ENCODE measurements around the gene NBDY. TPM values are rescaled to one million over a fixed set of nuclear protein-coding genes. Genes with fewer than 3 reads are reported as not detected.
"Not testable (repeated sequence)": the region's sequence is repeated elsewhere in the genome, so short reads cannot be mapped to it uniquely, and the experiment has no call there.

NBDY gene
- total RNA-seq, 1 experiment from 2014 or later, result 53.1 TPM

DNA sequence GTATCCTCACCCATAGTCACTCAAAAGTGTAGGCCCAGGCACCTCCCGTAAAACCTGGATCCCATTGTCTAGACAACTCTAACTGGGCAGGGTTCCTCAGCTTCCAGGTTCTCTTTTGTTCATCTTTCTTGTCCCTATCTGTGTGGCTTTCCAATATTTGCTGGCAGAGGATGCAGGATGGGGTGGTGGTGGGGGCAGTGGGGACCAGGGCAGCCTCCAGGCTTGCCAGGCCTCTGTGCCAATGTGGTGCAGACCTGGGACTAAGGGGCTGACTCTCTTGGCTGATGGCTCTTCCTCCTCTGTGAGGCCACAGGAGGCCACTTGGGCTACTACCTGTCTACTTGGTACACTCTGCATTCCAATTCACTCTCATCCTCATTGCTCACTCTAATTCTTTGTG, 76.4 kb downstream of the NBDY start:
- no TSS peak for BruUV-seq (replicated peaks)
- intact Hi-C loops (cut with micrococcal nuclease; ENCODE audit: unreplicated experiment), result loop anchor here (10.0 kb wide), 4 partner anchors 649 to 1219 kb away; no protein-coding TSS in a partner anchor
- CTCF ChIA-PET, result no interaction called here
- POLR2A ChIA-PET (ENCODE audit: low non-redundant PET), result no interaction called here
- TF ChIP-seq EZH2 (IDR thresholded peaks at IDR 0.05; ENCODE audit: borderline replicate concordance, low read depth, low read length, poor library complexity, severe bottlenecking), result no peak
- no peak overlapping the region for H3K27ac ChIP-seq (ENCODE audit: low read depth, low read length, poor library complexity, severe bottlenecking)
- no peak for DNase-seq (ENCODE audit: low spot score)
- H3K4me1 ChIP-seq (ENCODE audit: insufficient read depth, low read length, poor library complexity, severe bottlenecking), result no peaks in the 10 kb centered on the region
- H3K27me3 ChIP-seq (replicated peaks; ENCODE audit: insufficient read depth, low read depth, low read length, poor library complexity), result no peaks in the 10 kb centered on the region
- no peak overlapping the region for H3K4me3 ChIP-seq (ENCODE audit: low read depth, low read length, poor library complexity, severe bottlenecking)
- H3K9me3 ChIP-seq (ENCODE audit: low read depth, low read length, poor library complexity, severe bottlenecking), result no peaks in the 10 kb centered on the region
- H3K36me3 ChIP-seq (ENCODE audit: insufficient read depth, low read length, poor library complexity, severe bottlenecking), result no peaks in the 10 kb centered on the region

- H3K9me3 ChIP-seq (ENCODE audit: low read depth, low read length, poor library complexity, severe bottlenecking); POLR2A ChIA-PET (ENCODE audit: low non-redundant PET); BruUV-seq (replicated peaks); H3K36me3 ChIP-seq (ENCODE audit: insufficient read depth, low read length, poor library complexity, severe bottlenecking); H3K4me1 ChIP-seq (ENCODE audit: insufficient read depth, low read length, poor library complexity, severe bottlenecking); H3K27ac ChIP-seq (ENCODE audit: low read depth, low read length, poor library complexity, severe bottlenecking); H3K4me3 ChIP-seq (ENCODE audit: low read depth, low read length, poor library complexity, severe bottlenecking); CTCF ChIA-PET; DNase-seq (ENCODE audit: low spot score); H3K27me3 ChIP-seq (replicated peaks; ENCODE audit: insufficient read depth, low read depth, low read length, poor library complexity): not testable (repeated sequence)
- intact Hi-C loops (cut with micrococcal nuclease; ENCODE audit: unreplicated experiment), result loop anchor here (10.0 kb wide), 4 partner anchors 649 to 1219 kb away; no protein-coding TSS in a partner anchor
Measured at GRCh38 chrX:56806176-56806575, 77.1 kb downstream of the NBDY start.

DNA sequence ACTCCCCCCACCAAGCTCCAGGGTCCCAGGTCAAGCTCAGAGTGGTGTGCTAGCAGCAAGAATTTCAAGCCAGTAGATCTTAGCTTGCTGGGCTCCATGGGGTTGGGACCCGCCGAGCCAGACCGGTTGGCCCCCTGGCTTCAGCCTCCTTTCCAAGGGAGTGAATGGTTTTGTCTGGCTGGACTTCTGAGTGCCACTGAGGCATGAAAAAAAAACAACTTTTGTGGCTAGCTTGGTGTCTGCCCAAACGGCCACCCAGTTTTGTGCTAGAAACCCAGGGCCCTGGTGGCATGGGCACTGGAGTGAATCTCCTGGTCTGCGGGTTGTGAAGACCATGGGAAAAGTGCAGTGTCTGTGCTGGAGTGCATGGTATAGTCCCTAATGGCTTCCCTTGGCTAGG, 82.6 kb downstream of the NBDY start:
- ChIA-PET CTCF (no interaction called here), POLR2A (ENCODE audit: low non-redundant PET) (interaction anchor here (0.6 kb wide), 1 partner anchor 61 kb away, joined by 3 read pairs; no protein-coding TSS in a partner anchor)
- no peak for TF ChIP-seq CTCF (conservative IDR thresholded peaks at IDR 0.05; ENCODE audit: low read depth, low read length)
- no peak for TF ChIP-seq EZH2 (IDR thresholded peaks at IDR 0.05; ENCODE audit: borderline replicate concordance, low read depth, low read length, poor library complexity, severe bottlenecking)
- H3K27me3 ChIP-seq (replicated peaks; ENCODE audit: insufficient read depth, low read depth, low read length, poor library complexity), result peaks cover 2% of the 10 kb centered on the region
- H3K4me1 ChIP-seq (ENCODE audit: insufficient read depth, low read length, poor library complexity, severe bottlenecking), result no peaks in the 10 kb centered on the region
- intact Hi-C loops (cut with micrococcal nuclease; ENCODE audit: unreplicated experiment), result no loop called here
- no peak overlapping the region for H3K4me3 ChIP-seq (ENCODE audit: low read depth, low read length, poor library complexity, severe bottlenecking)
- no peaks in the 10 kb centered on the region for H3K9me3 ChIP-seq (ENCODE audit: low read depth, low read length, poor library complexity, severe bottlenecking)
- no peak for DNase-seq (ENCODE audit: low spot score)
- H3K27ac ChIP-seq (ENCODE audit: low read depth, low read length, poor library complexity, severe bottlenecking), result no peak overlapping the region
- BruUV-seq (replicated peaks), result no TSS peak
- no peaks in the 10 kb centered on the region for H3K36me3 ChIP-seq (ENCODE audit: insufficient read depth, low read length, poor library complexity, severe bottlenecking)

- peaks cover 2% of the 10 kb centered on the region for H3K27me3 ChIP-seq (replicated peaks; ENCODE audit: insufficient read depth, low read depth, low read length, poor library complexity)
- ChIA-PET CTCF (no interaction called here), POLR2A (ENCODE audit: low non-redundant PET) (no interaction called here)
- H3K4me3 ChIP-seq (ENCODE audit: low read depth, low read length, poor library complexity, severe bottlenecking), result no peak overlapping the region
- no peaks in the 10 kb centered on the region for H3K9me3 ChIP-seq (ENCODE audit: low read depth, low read length, poor library complexity, severe bottlenecking)
- H3K4me1 ChIP-seq (ENCODE audit: insufficient read depth, low read length, poor library complexity, severe bottlenecking), result no peaks in the 10 kb centered on the region
- TF ChIP-seq CTCF (conservative IDR thresholded peaks at IDR 0.05; ENCODE audit: low read depth, low read length), result no peak
- TF ChIP-seq EZH2 (IDR thresholded peaks at IDR 0.05; ENCODE audit: borderline replicate concordance, low read depth, low read length, poor library complexity, severe bottlenecking), result no peak
- no TSS peak for BruUV-seq (replicated peaks)
- intact Hi-C loops (cut with micrococcal nuclease; ENCODE audit: unreplicated experiment), result no loop called here
- H3K27ac ChIP-seq (ENCODE audit: low read depth, low read length, poor library complexity, severe bottlenecking), result no peak overlapping the region
- DNase-seq (ENCODE audit: low spot score), result no peak
- H3K36me3 ChIP-seq (ENCODE audit: insufficient read depth, low read length, poor library complexity, severe bottlenecking), result no peaks in the 10 kb centered on the region
Measured at GRCh38 chrX:56812515-56813105, 83.6 kb downstream of the NBDY start.

Measured in A673 (cell line).